Activated CD4-positive, CD25-positive, alpha-beta regulatory T cell treated with anti-CD3 and anti-CD28 coated beads, Interleukin-2, amount 50 U/mL, for 16 hours (primary cell): ENCODE measurements around the gene HUS1.
"Not testable (repeated sequence)": the region's sequence is repeated elsewhere in the genome, so short reads cannot be mapped to it uniquely, and the experiment has no call there.

Experiments used
- DNase-seq: peaks from one replicate; pipeline ENCODE4 v3.0.0-alpha.2; 2020; ENCODE audit warnings: low read depth, low spot score

The HUS1 gene

DNA sequence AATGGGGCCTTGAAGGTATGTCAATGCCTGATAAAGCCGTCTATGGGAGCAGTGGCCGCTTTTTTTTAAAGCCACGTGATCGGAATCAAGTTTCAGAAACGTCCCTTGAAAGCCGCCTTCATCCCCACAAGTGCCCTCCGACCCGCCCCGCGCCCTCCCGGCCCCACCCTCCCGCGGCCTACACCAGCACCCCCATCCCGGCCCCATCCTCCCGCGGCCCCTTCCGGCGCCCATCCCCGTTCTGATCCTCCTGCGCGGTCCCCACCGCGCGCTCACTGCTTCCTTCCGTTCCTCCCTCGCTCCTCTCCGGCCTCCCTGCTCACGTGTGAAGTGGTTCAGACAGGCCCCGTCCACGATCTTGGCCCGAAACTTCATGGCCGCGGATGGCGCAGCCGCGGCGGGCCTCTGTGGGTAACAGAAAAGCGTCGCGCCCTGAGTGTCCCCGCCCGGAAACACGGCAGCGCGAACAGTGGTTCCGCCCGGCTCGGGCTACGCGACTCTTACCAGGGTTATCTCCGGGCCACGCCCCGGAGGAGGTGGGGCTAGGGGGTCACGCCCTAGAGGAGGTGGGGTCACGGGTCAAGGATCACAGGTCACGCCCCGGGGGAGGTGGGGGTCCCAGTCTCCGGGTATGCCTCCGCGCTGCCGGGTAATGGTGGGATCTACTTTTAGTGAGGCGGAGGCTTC, at the start of gene HUS1:
TSS of gene HUS1 (minus strand) at position 471 of the 687 bp plus-strand sequence. CDS start at position 375, 96 bp downstream.
- peak; percentile 83 for DNase-seq

DNA sequence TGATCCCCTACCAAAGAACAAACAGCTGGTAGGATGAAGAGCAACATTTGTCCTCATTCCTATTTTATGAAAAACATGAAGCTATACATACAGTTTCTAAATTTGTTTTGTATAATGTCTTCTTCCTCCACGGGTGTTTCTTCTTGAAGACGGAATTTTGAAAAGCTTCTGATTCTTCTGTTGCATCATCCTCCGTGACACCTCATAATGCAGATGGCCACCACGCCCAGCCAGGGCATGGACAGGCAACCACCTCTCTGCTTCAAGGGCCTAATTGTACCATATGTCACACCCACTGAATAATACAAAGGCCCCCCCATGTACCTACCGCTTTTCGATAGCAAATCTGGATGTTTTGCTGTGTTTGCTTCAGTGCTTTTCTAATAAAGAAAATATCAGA, 49.5 kb upstream of the HUS1 start, which contains the start of gene SUN3:
TSS of gene SUN3 (minus strand) at position 170 of the 400 bp plus-strand sequence. CDS start at position 1, 169 bp downstream.
- DNase-seq: no peak

DNA sequence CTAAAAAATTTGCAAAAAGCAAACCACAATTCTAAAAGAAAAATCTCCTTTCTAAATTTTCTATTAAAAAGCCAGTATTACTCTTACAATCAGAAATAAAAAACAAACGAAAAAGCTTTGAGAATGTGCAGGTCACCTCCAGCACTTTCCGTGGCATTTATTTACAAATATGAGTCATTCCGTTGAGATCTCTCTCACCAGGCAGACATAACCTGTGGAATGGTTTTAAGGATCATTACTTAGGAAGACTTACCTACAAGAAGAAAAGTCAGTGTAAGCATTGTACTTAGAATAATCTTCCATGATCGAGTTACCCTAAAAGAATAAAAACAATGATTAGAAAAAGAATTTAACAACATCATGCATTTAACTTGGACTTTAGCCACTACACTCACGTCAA, 46.2 kb upstream of the HUS1 start:
- no peak for DNase-seq

GRCh38 chr7:48017674-48018073, 38.3 kb upstream of the HUS1 start:
- no peak for DNase-seq

- no peak for DNase-seq
Measured at GRCh38 chr7:48016641-48017040, 37.2 kb upstream of the HUS1 start.

- DNase-seq: no peak
Measured at GRCh38 chr7:48011951-48012350, 32.5 kb upstream of the HUS1 start.

GRCh38 chr7:48011323-48011722, 31.9 kb upstream of the HUS1 start:
- DNase-seq: no peak

- DNase-seq: no peak
Measured at GRCh38 chr7:48009954-48010353, 30.5 kb upstream of the HUS1 start.

DNA sequence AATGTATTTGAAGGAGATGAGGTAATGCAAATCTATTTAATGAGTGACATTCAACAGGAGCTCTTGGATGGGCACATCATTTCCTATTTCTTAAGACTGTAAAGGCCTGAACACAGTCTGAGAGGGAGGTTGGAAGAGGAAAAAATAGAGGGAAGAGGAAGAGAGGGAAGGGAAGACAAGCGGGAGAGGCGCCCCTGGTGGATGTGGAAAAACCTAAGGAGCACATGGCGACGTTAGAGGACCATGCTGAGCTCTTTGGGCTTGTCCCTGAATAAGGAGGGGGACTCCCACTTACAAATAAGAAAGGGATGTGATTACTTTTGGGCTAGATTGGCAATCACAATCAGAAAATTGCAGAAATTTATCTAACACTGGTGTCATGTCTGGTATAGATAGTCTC, 29.8 kb upstream of the HUS1 start:
- no peak for DNase-seq

DNA sequence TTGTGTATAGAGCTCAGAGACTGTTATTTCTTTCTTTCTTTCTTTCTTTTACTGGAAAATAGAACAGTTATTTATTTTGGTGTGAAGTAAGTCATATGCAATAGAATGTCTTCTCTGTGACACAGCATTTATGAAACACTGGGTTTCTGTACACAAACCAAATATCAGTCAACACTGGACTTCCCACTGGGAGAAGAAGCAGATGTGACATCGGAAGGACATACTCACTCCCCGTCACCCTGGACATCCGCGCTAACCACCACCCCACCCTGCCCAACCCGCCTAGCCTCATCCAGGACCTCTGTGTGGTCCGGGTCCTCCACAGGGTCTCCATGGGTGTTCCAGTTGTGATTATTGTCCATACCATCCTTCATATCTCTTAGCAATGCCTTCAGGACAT, 27.5 kb upstream of the HUS1 start:
- no peak for DNase-seq

DNA sequence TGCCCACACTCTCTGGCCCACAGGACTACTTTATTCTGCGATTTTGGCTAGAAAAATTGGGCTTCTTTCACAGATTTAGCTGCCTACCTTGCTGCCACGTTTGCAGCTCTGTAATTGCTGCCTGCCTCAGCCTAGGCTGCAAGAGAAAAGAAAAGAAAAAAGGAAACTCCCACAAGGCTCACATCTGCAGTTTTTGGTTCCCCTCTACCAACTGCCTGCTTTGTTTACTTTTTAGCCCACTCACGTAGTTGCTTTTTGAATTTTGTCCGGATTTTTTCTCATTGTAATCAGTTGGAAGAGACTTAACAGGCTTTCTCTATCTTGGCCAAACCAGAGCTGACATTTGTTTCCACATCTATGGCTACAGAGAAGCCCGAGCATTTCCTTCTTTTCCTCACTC, 25.2 kb upstream of the HUS1 start:
- DNase-seq: no peak

GRCh38 chr7:48004032-48004431, 24.6 kb upstream of the HUS1 start:
- DNase-seq: no peak

DNA sequence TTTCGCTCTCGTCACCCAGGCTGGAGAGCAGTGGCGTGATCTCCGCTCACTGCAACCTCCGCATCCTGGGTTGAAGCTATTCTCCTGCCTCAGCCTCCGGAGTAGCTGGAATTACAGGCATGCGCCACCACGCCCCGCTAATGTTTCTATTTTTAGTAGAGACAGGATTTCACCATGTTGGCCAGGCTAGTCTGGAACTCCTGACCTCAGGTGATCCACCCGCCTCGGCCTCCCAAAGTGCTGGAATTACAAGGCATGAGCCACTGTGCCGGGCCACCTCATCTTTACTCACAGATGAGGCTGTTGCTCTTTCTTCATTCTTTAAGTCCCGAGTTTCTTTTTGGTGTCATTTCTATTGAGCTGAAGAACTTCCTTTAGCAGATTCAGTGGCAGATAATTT, 20.7 kb upstream of the HUS1 start:
- not testable (repeated sequence) for DNase-seq

- no peak for DNase-seq
Measured at GRCh38 chr7:47999413-47999812, 20.0 kb upstream of the HUS1 start.

DNA sequence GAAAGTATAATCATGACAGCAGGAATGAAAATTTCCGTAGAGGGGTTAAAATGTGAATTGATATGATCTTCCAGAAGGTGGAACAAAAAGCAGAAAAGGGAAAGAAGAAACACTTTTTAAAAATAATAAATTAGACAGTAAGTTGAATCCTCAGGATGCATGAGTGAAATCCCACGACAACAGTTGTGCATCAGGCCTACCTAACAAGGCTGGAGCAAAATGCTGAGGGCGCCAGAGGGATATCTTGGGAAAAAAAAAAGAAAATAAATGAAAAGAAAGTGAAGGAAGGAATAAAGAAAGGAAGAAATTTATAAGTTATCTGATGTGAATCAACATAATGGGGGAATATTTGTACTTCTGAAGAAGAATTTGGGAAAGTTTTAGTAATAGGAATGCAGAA, 13.0 kb upstream of the HUS1 start:
- DNase-seq: no peak

- DNase-seq: peak; percentile 58
Measured at GRCh38 chr7:47991741-47992311, 12.4 kb upstream of the HUS1 start.

DNA sequence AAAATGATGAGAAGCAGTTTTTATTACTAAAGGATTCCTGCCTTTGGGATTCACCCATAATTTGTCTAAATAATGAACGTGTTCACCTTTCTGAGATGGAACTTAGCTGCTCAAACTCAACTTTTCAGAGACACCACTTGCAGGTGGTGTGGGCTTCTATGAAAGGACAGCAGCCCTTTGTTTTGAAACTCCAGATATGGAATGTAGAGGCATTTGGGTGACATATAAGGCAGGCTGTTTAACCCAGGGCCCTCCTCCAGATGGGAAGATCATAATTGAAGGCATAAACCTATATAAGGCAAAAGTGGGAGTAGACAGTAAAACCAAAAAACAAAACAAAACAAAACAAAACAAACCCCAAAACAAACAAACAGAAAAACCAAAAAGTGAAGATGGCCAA, 11.9 kb upstream of the HUS1 start:
- no peak for DNase-seq

DNA sequence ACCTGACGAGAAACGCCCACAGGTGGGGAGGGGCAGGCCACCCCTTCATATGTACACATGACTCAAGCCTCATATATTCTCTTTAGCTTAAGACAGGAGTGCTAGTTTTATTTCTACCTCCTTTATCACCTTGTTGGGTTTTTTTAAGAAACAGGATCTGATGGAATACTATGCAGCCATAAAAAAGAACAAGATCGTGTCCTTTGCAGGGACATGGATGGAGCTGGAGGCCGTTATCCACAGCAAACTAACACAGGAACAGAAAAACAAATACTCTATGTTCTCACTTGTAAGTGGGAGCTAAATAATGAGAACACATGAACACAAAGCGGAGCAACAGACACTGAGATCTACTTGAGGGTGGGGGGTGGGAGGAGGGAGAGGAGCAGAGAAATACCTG, 11.2 kb upstream of the HUS1 start:
- DNase-seq: no peak

DNA sequence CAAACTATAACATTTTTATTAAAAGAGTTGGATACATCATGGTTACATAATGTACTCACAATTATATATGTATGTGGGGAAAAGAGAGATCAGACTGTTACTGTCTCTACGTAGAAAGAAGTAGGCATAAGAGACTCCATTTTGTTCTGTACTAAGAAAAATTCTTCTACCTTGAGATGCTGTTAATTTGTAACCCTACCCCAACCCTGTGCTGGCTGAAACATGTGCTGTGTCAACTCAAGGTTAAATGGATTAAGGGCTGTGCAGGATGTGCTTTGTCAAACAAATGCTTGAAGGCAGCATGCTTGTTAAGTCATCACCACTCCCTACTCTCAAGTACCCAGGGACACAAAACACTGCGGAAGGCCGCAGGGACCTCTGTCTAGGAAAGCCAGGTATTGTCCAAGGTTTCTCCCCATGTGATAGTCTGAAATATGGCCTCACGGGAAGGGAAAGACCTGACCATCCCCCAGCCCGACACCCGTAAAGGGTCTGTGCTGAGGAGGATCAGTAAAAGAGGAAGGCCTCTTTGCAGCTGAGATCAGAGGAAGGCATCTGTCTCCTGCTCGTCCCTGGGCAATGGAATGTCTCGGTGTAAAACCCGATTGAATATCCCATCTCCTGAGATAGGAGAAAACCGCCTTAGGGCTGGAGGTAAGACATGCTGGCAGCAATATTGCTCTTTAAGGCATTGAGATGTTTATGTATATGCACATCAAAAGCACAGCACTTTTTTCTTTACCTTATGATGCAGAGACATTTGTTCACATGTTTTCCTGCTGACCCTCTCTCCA, 10.4 kb upstream of the HUS1 start:
- DNase-seq: not testable (repeated sequence)

DNA sequence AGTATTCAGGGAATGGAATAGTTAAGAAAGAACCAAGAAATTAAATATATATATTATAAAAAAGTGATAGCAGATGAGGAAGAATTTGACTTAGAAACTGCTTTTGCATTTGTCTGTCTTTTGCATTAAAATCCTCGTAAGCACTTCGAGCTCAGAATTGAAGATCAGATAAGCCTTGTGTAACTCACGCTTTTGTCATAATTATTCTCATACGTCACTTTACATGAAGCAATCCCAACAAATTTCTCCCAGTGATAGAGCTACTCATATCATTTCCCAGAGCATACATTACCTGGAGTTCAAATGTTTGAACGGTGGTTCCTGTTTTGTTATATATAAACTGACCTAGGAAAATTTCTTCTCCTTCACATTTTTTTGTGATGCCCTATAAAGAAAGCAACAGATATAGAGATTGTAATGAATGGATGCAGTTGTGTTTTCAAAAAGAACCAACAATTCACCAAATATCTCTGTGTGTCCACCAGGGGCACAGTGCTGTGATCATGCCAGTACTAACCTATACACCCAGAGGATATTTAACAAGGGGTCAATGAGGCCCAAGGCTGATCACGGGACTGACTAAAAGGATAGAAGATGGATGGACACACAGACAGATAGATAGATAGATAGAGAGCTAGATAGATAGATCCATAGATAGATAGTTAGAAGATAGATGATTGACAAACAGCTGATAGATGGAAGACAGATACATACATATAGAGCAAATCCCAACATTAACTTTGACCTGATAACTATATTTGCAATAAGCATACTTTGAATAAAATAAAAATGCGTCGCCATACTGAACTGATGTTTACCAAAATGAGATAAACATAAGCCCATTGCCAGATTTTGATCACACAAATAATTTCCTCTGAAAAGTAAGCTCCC, 9.3 kb upstream of the HUS1 start:
- no peak for DNase-seq

GRCh38 chr7:47982610-47983009, 3.2 kb upstream of the HUS1 start:
- DNase-seq: no peak

DNA sequence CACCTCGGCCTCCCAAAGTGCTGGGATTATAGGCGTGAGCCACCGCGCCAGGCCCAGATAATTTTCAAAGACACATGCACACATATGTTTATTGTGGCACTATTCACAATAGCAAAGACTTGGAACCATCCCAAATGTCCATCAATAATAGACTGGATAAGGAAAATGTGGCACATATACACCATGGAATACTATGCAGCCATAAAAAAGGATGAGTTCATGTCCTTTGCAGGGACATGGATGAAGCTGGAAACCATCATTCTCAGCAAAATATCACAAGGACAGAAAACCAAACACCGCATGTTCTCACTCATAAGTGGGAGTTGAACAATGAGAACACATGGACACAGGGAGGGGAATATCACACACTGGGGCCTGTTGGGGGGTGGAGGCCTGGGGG, 1.2 kb upstream of the HUS1 start:
- not testable (repeated sequence) for DNase-seq
